HG03175 (cell line): ENCODE results near the gene IFT43.

Experiments used
- ATAC-seq: cut with Tn5 transposase; IDR thresholded peaks from one replicate; pipeline ENCODE4 v1.9.1; 2021; ENCODE audit warnings: mild to moderate bottlenecking, moderate library complexity; ENCODE audit not compliant: unreplicated experiment

IFT43 gene

GRCh38 chr14:75979648-75980565 is 5.7 kb upstream of the IFT43 start:
- ATAC-seq, result no peak

- ATAC-seq, result no peak
Observed at GRCh38 chr14:75980856-75981255, 4.7 kb upstream of the IFT43 start.

GRCh38 chr14:75981426-75982265 is 3.9 kb upstream of the IFT43 start, which contains the start of gene TGFB3:
TSS of gene TGFB3 (minus strand) at chr14:75981995. CDS start at chr14:75980893, 1,102 bp downstream.
- peak; percentile 37 for ATAC-seq

- peak; percentile 43 for ATAC-seq
Observed at GRCh38 chr14:75982266-75983018, 3.1 kb upstream of the IFT43 start.

DNA sequence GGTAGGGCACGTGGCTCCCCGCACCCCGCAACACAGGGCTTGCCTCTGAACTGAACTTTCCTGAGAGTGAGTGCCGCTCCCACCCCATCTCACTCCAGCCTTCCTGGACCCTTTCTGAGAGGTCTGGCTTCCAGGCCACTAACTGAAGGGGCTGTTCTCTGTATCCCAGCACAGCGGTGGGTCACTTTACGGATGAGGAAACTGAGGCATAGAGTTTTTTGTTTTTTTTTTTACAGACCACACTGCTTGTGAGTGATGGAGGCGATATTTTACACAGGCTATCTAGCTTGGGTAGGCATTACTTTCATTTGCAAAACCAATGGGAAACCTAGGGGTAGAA is 2.6 kb upstream of the IFT43 start:
- ATAC-seq, result no peak

DNA sequence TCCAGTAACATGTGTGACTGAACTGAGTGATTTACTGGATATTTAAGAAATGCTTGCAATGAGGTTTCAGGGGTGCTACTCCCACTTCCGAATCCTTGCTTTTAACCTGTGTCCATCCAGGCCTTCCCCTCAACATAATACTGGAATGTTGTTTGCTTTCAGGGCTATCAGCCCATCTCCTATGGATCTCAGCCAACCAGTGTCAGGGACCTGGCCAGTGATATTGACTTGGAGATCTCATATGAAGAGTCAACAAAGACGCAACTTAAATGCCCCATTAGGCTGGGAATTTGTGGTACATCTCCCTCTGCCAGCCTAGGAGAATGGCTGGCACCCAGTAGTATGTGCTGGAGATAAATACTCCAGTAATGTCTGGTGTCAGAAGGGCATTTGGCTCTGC is 889 bp upstream of the IFT43 start:
- ATAC-seq, result no peak

DNA sequence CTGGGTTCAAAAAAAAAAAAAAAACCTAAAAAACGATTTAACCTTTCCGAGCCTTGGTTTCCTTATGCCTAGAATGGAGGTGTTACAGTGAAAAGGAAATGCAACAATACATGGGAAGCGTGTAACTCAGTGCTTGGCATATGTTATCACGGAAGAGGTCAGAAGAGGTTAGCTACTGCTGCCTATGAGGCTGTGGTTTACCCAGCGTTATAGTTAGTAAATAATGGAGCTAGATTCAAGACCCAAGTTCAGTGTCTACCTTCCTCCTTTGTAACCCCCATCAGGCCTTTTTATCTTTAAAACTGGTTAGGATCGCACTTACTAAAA is 839 bp downstream of the IFT43 start:
- ATAC-seq, result no peak

GRCh38 chr14:75987201-75987970 is 1.8 kb downstream of the IFT43 start:
- no peak for ATAC-seq

GRCh38 chr14:75989134-75989533 is 3.6 kb downstream of the IFT43 start:
- no peak for ATAC-seq

GRCh38 chr14:75990297-75990696 is 4.7 kb downstream of the IFT43 start:
- no peak for ATAC-seq

- ATAC-seq, result no peak
Observed at GRCh38 chr14:75991753-75992152, 6.2 kb downstream of the IFT43 start.

GRCh38 chr14:75993567-75994041 is 8.0 kb downstream of the IFT43 start:
- peak; percentile 61 for ATAC-seq

GRCh38 chr14:75995372-75996041 is 9.9 kb downstream of the IFT43 start:
- no peak for ATAC-seq

DNA sequence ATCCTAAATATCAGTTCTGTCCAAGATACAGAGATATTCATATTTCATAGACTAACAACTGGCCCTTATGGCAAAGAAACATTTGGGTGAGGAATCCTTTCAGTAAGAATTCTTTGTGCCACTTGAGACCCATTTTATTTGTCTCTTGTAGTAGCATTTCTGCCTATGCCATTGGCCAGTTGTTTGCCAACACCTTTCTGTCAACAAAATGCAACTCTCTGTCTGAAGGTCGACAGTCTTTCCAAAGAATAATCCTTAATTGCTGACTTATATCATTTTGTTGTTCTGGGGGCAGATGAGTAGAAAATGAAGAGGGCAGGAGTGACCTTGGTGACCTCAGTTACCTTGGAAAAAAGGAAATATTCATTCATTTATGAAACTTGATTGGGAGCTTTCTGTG is 10.9 kb downstream of the IFT43 start:
- no peak for ATAC-seq

DNA sequence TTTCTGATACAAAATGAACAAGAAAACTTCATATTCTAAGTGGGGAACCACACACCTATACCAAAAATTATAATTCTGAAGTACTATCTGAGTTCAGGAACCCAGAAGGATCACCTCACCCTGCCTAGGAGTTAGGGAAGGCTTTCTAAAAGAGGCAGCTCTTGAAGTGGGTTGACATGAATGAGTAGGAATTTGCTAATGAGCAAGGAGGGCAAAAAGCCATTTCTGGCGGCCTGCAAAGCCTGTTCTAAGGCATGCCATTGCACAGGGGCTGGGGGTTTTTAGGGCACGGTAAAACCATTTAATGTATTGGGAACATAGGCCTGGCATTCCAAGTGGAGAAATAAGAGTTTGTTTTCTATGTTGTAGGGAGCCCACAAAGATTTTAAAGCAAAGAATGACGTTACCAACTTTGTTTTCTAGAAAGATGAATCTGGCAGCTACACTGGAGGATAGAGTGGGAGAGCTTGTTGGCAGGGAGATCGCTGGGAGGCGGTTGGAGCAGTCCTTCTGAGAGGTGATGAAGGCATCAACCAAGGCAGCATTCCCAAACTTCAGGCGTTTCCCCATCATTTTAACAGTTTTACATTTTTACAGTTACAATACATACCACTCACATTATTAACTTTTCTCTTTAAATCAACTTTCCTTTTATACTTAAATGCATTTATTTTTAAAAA is 14.1 kb downstream of the IFT43 start:
- ATAC-seq, result no peak

- ATAC-seq, result no peak
Observed at GRCh38 chr14:76002383-76002782, 16.8 kb downstream of the IFT43 start.

GRCh38 chr14:76006253-76006652 is 20.7 kb downstream of the IFT43 start:
- ATAC-seq, result no peak

GRCh38 chr14:76007379-76007778 is 21.8 kb downstream of the IFT43 start:
- no peak for ATAC-seq

- ATAC-seq, result no peak
Observed at GRCh38 chr14:76007852-76008251, 22.3 kb downstream of the IFT43 start.
